Epidermal melanocyte (primary cell): ENCODE data around the gene EEIG1.

Experiments
- DNase-seq: peaks from one replicate; pipeline ENCODE4 v3.0.0; 2011; ENCODE audit warnings: low spot score; ENCODE audit not compliant: insufficient read length

Gene EEIG1

GRCh38 chr9:127942216-127943010 is 38.4 kb downstream of the EEIG1 start:
- DNase-seq: no peak

- no peak for DNase-seq
Measured at GRCh38 chr9:127941961-127942215, 38.9 kb downstream of the EEIG1 start.

DNA sequence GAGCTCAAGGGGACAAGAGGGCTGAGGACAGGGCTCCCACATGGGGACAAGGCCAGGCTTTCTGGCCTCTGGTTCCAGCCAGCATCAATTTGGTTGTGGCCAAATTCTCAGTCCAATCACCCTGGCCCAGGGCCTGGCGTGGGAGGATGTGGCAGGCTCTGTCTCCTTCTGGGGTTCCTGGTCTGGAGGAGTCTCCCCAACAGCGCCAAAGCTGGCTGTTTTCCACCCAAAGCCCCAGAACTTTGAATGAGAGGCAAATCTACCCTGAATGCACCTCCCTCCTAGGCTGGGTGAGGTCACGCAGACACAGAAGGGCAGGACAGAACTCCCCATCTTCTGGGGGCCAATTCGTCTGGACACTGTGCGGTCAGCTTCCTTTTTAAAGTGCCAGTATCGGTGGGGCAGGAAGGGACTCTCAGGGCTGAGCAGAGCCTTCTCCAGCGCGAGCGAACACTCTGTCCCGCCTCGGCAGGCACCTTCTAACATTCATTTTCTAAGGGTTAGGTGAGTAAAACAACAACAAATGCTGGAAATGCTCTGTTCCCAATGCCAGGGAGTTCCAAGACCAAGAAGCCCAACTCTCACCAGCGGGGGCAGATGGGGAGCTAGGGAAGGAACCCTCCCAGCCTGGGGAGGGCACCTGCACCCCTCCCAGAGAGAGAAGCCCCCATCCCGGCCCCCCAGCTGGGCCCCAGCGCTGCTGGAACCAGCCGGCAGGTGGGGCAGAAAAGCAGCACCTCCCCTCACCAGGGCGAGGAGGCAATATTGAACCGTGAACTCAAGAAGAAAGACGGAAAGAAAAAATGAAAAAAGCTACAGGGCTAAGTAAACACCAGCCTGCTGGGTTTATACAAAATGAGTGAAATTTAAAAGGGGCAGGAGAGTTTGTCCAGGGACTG is 39.5 kb downstream of the EEIG1 start:
- DNase-seq: no peak

GRCh38 chr9:127940593-127940992 is 40.2 kb downstream of the EEIG1 start:
- DNase-seq: no peak

DNA sequence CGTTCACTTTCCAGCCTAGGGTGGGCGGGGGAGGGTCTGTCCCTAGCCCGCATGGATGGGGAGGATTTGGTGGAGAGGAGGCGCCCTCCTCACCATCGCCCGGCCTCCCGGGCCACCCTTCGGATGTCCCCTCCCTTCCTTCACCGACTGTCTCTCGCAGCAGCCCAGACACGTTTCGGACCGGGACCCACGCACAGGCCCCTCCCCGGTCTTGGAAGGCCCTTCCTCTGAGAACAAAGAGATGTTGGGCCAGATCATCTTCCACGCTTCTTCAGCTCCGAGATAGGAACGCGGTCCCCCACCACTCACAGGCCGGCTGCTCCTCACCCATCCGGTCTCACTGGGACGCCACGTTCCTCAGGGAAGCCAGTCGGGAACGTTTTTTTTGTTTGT is 42.5 kb downstream of the EEIG1 start:
- DNase-seq: no peak

DNA sequence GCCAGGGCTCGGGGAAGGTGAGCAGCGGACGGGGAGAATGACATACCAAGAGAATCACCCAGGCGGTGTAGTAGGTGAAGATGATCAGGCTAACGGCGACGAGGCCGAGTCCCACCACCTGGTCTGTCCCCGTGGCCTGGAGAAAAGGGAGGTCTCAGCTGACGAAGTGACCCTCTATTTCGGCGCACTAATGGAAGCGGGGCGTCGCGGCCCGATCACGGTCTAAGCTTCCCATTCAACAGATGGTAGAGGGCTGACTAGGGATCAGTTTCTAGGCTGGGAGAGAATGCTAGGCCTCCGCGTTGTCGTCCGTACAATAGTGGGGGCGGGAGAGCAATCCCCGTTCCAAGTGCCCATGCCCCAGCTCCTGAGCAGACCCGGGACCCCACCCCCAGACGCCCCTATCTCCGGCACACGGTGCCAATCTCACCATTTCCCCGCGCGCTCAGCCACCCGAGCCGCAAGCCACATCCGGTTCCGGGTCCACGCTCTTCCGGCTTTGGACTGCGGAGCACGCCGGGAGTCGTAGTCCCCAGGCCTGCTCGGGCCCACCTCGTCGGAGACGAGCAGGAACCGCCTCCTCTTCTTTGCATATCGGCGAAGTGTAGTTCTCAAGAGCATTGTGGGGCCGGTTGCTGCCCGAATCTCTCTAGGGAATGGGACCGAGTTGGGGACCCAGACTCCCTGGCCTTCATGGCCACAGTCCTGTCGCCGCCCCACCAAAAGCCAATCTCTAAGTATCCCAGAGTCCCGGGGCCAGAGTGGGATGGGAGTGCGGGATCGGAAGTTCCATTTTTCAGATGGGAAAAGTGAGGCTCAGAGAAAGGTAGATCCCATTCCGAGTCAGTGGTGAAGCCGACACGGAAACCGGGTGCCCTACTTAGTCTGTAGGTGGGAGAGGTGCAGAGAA is 43.1 kb downstream of the EEIG1 start, which contains the start of gene DPM2:
TSS of gene DPM2 (minus strand) at position 467 of the 910 bp plus-strand sequence. CDS start at position 433, 34 bp downstream.
- DNase-seq: peak; percentile 97

GRCh38 chr9:127937056-127937387 is 43.8 kb downstream of the EEIG1 start:
- DNase-seq: no peak

DNA sequence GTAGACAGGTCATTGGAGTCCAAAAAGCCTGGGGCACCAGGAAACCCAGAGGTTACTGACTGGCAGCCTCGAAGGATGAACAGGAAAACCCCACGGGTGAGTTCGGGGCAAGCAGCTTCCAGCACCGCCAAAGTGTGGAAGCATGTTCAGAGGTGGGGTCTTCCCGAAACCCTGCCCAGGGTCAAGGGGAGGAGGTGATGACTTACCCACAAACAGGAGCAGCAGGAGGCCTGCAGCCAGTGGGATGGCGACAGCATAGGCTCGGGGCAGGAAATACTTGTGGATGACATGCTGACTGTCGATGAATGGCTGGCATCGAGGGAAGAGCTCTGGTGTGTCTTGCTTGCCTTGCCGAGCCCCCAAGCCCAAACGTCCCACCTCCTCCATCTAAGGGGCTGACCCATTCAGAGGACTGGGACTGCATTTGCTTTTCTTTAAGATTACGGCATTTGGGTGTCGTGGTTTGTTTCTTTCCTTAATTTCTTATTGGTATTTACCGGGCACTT is 44.4 kb downstream of the EEIG1 start:
- DNase-seq: no peak

DNA sequence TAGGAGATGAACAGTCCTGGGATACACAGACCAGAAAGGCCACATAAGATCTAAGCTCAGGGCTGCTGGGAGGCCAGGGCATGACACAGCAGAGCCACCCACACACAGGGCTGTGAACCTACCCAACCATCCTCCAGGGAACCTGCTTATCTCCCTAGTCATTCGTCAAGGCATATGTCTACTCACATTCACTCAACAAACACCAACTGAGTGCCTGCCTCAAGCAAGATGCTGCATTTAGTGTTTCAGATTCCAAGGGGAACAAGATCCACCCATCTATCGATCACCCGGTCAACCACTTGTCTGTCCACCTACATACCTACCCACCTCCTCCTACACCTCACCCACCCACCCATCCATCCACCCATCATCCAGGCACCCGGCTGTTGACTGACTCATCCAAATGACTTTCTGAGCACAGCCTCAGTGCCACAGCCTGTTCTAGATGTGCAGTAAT is 45.0 kb downstream of the EEIG1 start:
- DNase-seq: no peak

DNA sequence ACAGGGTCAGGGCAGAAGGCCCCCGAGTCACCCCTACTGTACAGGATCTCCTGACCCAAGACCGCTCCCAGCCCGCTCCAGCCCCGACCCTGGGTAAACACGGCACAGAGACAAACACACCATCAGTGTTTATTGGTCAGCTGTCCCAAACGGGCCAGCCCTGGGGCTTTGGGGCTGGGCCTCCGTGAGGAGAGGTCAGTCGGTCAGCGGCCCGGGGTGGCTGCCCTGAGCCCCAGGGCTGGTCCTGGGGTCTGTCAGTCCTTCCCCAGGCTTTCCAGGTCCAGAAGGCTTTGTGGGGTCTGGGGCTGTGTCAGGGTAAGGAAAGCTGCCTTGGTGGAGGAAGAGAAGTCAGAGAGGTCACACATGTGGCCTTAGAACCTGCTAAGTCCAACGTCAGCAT is 45.8 kb downstream of the EEIG1 start:
- no peak for DNase-seq

DNA sequence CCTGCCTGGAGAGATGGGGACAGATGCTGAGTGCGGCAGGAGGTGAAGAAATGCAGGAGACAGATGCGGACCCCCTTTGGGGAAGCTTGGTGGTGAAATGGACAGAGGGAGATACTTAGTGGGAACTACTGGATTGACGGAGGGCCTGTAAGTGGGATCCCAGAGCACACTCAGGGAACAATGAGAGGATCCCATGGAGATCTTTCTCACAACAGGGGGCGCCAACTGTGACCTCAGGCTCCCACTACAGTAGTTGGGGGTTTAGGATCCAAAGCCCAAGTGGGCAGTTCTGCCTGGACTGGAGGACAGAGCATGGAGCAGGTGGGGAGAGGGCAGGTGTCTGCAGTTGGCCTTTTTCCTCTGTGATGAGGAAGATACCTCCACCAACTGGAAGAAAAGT is 46.5 kb downstream of the EEIG1 start:
- no peak for DNase-seq

- peak; percentile 42 for DNase-seq
Measured at GRCh38 chr9:127931092-127931881, 49.5 kb downstream of the EEIG1 start.
